Dermis microvascular lymphatic vessel endothelial cell (primary cell): ENCODE results near the gene MAGI1. TPM values are rescaled to one million over a fixed set of nuclear protein-coding genes. Genes with fewer than 3 reads are reported as not detected.
"Not testable (repeated sequence)": the region's sequence is repeated elsewhere in the genome, so short reads cannot be mapped to it uniquely, and the experiment has no call there.

Experiments used
- DNase-seq, 2 donors: peaks; one replicate each; pipeline versions ENCODE4 v3.0.0 to v3.0.0-alpha.2; 2010; ENCODE audit warnings: low read depth in 2 of 2
- total RNA-seq: library from RNA; depleted of rRNA; stranded (reverse); fragments of >200 nt; gene quantifications from 2 replicates; pipeline ENCODE4 v1.2.1, GENCODE V29; 2014

The MAGI1 gene
- total RNA-seq, 1 donor from 2014 or later: 49.0 TPM

DNA sequence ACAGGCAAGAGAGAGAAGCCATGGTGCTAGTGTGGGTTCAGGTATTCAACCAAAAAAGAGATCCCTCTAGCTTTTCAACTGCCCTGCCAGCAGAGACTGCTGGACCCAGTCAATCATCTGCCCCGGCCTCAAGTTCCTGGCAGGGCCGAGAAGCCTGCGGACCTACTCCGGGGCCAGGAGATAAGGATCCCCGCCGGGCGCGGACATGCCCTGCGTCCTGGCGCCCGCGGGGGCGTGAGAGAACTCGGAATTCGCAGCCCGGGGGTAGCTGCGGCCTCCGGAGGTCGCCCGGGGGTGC, 821 bp upstream of the MAGI1 start:
- DNase-seq: peak in 1 of 2 donors; percentile 53

GRCh38 chr3:66038384-66038725, 363 bp downstream of the MAGI1 start:
- no peak for DNase-seq

DNA sequence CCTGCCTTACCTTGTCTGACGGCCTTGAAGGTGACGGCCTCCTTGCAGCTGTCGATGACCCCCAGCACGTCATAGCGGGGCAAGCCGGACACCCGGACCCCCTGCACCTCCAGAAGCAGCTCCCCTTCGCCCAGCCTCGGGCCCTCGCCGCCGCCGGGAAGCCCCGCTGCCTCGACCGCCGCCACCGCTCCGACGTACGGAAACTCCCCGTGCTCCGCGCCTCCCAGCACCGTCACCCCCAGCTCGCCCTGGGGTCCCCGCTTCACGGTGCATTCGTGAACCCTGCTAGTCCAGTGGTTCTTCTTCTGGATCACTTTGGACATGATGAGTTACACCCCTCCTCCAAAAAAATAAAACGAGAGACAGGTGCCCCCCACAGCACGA, 740 bp downstream of the MAGI1 start:
- peak in 1 of 2 donors; percentile 29 for DNase-seq

- DNase-seq: peak; percentile 40 to 67
Measured at GRCh38 chr3:66037330-66037985, 1.3 kb downstream of the MAGI1 start.

DNA sequence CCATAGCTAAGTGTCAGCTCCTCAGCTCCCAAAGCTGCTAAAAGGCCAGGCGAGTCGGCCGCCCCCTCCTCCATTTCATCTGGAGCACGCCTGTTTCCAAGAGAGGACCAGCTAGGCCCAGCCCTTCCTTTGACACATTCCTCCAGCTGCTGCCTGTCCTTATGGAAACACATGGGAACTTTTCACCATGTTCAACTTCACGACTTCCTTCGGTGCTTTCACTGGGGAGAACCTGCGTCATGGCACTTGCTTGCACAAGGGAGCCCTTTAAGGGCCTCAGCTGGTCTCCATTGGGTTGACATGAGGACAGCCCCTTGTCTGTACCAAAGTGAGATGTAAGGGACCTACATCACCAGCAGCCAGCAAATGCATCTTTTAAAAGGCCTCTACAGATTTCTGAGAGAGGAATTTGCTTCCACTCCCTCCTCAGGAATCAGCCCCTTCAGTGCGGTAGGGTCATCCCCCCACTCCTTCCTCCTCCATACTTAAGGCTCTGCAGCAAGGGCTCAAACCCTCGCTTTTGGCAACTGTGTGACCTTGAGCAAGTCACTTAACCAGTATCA, 2.1 kb downstream of the MAGI1 start:
- peak in 1 of 2 donors; percentile 22 for DNase-seq

GRCh38 chr3:66035763-66036477, 2.8 kb downstream of the MAGI1 start:
- peak in 1 of 2 donors; percentile 19 for DNase-seq

DNA sequence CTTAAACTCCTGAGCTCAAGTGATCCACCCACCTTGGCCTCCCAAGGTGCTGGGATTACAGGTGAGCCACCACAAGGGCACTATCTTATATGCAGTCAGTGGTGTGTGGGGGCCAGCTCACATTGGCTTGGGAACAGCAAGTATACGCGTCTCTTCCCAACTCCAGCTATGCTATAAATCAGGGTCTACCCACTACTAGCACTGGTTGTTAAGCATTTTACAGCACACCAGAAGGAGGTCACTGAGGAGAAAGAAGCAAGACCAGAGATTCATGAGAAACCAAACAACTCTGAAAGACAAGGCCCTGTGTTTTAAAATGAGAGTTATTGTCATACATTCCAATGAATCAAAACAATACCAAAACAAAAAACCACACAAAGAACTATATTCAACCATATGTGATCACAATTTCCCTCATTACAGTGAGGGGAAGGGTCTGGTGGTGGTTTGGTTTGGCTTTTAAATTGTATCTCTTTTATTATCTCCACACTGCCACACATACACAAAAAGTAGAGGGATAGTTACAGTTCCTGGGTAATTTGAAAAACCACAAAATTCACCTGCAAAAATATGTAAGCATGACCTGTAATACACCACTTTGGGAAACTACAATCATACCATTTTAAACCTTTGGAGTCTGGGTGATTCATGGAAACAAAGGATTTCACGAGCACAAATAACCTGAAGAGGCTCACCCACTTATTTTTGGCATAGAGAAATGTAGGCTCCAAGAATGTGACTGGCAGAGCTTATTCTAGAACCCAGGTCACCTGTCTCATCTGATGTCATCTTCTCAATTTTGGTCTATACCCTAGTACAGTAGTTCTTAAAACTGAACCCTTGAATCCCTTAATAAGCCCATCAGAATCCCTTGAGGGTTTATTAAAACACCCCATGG, 5.2 kb downstream of the MAGI1 start:
- no peak for DNase-seq

GRCh38 chr3:66031102-66031698, 7.5 kb downstream of the MAGI1 start:
- no peak for DNase-seq

- no peak for DNase-seq
Measured at GRCh38 chr3:66029443-66029842, 9.3 kb downstream of the MAGI1 start.

DNA sequence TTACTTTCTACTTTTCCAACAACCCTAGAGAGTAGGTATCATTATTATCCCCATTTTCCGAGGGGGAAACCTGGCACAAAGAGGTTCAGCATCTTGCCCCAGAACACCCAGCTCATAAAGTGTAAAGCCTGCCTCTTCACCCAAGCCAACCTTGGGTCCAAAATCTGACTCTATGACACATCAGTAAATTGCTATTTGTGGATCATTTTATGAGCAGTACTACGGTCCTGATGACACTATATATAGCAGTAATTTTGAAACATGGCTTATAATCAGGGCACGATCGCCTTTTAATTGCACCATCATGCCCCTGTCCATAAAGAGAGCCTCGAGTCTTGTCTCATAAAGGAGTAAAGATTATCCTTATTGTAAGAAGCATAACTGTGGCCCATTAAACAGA, 9.7 kb downstream of the MAGI1 start:
- no peak for DNase-seq

- no peak for DNase-seq
Measured at GRCh38 chr3:66028457-66028856, 10.3 kb downstream of the MAGI1 start.

DNA sequence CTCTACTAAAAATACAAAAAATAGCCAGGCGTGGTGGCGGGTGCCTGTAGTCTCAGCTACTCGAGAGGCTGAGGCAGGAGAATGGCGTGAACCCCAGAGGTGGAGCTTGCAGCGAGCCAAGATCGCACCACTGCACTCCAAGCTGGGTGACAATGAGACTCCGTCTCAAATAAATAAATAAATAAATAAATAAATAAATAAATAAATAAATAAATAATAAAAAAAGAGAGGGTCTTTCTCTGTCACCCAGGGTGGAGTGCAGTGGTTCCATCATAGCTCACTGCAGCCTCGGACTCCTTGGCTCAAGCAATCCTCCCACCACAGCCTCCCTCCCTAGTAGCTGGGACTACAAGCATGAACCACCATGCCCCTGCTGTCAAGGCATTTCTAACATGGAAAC, 11.6 kb downstream of the MAGI1 start:
- DNase-seq: not testable (repeated sequence)

DNA sequence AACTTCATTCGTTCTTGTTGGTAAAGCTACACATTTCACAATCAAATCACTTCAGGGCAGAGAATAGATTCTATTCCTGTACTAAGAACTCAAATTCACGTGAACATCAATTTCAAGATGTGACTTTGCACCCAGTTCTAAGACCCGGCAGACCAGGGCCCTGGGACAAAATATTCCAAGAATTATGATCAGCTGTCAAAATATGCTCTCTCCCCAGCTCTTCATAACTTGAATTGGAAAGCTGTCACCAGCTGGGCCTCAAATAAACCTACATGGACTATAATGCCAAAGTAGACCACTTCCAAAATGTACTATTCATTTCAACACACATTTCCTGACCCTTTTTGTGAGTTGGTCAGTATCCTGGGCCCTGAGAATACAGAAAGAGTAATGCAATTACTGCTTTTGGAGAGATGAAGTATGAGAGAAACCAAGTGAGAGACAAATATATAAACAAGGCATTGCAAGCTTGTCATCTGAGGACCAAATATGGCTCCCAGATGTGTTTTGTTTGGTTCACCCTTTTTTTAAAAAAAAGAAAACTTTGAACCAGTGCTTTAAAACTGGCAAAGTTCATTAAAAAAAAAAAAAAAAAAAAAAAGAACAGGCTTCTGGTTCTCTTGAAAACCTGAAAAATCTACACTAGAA, 14.9 kb downstream of the MAGI1 start:
- no peak for DNase-seq

DNA sequence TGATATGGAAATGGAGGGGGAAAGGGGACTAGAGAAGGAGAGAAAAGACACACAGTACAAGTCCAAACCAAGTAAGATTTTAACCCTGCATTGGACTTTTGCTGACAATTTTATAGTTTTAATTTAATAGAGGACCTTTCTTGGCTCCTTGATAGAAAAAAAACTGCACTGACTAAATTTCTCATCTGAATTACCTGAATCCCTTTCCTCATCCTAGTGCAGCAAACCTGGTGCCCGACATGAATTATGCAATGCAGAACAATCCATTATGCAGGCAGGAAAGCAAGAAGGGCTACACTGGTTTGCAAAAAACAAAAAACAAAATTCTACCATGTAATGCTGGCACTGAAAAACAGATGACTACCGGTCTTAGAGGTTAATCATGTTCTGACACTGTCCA, 15.5 kb downstream of the MAGI1 start:
- no peak for DNase-seq

- no peak for DNase-seq
Measured at GRCh38 chr3:66021731-66022131, 17.0 kb downstream of the MAGI1 start.

DNA sequence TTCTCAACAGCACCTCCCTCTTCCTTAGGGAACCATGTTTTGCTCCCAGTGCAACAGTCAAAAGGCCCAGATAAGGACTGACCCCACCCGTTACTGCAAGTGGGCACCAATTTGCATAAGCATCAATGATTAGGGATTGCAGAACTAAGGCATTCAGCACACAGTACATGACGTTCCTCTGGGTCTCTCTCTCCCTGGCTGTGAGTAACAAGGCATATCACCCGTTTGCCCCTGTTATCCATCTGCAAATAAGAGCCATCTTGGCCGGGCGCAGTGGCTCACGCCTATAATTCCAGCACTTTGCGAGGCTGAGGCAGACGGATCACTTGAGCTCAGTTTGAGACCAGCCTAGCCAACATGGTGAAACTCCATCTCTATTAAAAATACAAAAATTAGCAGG, 18.8 kb downstream of the MAGI1 start:
- no peak for DNase-seq

DNA sequence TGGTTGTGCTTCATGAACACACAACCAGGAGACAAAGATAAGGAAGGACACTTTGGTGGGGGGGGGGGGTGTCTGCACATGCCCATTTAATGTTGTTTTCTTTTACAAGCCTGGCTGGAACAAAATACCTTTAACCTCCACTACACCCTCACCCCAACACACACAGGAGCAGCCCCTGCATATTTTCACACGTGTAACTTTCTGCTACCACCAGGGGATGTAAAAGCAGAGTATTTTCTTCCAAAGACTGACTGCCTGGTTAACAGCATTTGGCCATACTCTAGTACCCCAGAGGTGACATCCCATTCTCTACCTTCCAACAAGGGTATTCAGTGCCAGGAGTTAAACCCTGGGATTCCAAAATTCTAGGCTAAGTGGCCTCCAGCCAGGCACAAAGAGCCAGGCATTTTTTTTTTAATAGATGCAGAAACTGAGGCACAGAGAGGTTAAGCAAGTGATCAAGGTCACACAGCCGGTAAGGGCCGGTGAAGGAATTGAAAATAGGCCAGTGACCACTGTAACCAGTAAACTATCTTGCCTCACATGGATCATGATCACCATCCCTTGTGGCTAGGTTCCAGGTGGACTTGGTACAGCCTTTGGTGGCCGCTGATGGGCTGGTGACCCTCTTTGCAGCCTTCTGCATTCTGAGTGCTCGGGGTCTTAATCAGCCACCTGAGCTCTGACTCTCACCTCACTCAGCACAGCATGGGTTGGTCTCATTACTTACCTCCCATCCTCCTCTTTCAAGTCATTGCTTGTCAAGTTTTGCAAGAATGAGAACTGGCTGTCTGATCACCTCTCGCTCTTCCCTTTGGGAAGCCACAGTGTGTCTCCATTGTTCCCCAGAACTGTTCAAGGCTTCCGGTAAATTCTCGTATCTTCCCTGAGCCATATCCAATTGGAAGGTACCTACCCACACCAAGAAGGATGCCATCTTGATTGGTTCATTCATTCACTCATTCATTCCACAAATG, 20.4 kb downstream of the MAGI1 start:
- DNase-seq: no peak

DNA sequence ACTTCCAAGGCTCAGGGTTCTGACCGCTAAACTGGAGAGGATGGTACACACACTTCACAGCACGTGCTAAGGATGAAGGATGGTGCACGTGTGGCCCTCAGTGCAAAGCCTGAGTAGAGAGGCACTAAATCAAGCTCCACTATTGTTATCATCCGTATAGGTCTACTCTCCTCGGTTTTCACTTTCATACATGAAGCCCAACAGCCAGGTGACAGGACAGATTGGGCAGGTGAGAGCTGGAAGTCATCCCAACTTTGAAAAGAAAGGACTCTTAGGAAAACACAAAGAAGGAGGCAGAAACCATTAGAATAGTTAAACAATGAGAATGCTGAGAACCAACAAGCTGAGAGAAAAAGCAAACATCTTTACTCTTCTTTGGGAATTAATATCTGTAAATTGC, 21.1 kb downstream of the MAGI1 start:
- DNase-seq: no peak

DNA sequence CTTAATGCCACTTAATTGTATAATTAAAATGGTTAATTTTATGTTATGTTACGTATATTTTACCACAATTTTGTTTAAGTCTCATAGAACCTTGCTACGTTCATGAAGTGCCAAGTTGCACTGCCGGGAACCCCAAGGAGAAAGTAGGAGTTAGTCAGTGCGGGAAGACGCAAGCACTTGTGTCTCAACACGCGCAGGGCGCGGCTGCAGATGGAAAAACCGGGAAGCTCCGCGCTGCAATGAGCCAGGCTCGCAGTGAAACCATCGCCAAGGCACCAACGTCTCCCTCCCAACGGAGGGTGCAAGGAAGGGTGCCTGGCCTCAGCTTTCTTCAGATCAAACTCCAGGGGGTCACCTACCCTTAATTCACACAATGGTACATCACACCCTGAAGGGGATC, 21.6 kb downstream of the MAGI1 start:
- DNase-seq: no peak

DNA sequence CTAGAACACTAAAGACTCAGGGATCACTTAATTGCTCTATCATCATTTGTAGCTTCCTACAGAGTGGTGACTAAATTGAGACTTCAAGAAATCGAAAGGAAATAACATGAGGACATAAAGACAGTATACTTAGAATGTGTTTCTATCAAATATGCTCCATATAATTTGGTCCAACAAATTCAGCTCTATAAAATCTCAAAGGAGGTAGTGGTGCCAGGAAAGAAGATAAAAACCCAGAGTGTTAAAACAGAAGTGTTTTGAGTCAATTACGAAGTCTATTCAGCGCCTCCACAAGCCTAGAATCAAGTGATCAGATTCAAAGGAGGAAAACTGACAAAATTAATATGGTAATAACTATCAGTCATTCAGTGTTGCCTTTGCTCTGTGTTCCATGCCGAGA, 22.9 kb downstream of the MAGI1 start:
- no peak for DNase-seq
